GM21423 (cell line): Measurements from ENCODE around the gene EFL1.

Source experiments
- ATAC-seq: cut with Tn5 transposase; IDR thresholded peaks from one replicate; pipeline ENCODE4 v1.9.1; 2021; ENCODE audit warnings: mild to moderate bottlenecking, moderate library complexity; ENCODE audit not compliant: unreplicated experiment

Gene EFL1

DNA sequence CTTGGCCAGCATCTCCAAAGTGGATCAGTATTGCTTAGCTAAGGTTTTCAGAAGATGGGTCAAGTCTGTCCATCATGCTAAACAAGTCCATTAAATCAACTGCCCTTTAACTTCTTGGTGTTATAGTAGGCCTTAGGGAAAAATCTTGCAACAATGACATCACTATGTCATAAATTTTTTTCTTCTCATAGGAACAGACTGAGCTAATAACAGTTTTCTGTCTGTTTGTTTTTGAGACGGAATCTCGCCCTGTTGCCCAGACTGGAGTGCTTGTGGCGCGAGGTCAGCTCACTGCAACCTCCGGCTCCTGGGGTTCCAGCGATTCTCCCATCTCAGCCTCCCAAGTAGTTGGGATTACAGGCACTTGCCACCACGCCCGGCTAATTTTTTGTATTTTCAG is 94.2 kb downstream of the EFL1 start:
- ATAC-seq, result no peak

DNA sequence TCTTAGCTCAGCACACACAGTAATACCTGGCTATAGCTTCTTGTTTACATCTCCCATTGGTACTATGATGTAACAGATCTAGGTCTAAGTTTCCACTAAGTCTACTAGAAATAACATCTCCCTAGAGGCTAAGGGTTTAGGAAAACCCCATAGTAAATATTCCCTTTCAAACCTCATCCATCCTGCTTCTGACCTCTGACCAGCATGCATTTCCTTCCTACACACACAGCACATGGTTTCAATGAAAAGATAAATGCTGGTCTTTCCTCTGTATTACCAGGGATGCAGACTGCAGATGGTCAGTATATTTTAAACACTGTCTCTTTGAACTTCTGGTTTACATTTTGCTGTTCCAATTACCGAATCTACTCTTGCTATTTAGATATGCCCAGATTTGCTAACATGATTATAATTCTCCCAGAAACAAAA is 96.6 kb downstream of the EFL1 start:
- ATAC-seq, result no peak

DNA sequence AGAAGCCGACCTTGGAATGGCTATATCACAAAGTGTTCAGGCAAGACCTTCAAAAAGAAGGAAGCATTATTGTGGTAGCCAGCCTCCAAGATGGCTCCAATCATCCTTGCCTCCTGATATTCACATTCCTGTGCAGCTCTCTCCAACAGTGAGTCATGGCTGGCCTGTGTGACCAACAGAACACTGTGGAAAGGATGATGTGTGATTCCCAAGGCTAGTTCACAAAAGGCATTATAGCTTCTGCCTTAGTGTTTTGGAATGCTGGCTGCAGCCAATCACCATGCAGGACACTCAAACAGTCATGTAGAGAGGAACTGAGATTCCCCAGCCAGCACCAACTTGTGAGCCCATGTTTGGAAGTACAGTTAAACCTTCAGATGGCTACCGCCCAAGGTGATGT is 102.6 kb downstream of the EFL1 start:
- no peak for ATAC-seq

DNA sequence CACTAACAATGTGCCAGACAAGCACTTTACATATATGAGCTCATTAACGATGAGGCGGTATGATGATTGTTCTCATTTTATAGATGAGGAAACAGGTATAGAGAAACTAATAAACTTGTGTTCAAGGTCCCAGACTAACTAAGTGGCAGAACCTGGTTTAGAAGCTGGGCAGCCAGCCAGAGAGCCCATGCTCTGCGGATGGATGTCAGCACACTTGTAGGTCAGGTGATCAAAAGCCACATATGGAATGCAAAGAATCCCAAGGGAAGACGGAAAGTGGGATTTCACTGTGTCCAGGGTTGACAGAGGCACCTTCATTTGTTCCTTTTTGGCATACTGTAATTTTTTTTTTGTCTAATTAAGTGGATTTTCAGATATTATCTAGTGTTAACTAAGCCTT is 103.7 kb downstream of the EFL1 start:
- no peak for ATAC-seq

DNA sequence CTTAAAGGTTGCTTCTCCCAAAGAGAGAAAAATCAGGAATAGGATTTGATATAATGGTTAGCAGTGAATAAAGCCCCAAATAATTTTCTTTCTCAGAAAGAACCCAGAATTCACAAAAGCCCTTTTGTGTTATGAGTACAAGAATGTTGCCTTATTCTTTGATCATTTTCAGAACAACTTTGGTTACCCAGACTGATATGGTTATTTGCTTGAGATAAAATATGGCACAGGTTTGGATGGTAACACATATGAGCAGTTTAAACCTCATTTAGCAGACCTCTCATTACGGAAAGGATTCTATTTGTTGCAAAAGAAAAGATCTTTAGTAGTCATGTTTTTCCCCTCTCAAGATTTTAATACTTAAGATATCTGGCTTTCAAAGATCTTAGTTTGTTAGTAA is 111.9 kb downstream of the EFL1 start:
- no peak for ATAC-seq

DNA sequence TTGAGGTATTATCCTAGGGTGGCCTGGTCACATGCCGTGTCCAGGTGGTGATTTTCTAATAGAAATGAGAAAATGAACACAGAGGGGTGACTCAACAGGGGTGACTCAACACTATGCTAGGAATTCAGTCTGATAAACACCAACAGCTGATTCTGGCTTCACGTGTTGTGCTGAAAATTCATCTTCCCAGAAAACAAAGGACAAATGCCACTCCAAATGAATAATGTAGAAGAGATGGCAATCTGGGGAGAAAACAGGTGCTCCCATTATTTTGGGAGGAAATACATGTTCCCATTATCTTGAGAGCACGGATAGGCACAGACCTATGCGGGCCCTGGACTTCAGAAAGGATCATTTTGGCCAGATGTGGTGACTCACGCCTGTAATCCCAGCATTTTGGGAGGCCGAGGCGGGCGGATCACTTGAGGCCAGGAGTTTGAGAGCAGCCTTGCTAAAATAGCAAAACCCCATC is 115.5 kb downstream of the EFL1 start:
- ATAC-seq, result no peak

DNA sequence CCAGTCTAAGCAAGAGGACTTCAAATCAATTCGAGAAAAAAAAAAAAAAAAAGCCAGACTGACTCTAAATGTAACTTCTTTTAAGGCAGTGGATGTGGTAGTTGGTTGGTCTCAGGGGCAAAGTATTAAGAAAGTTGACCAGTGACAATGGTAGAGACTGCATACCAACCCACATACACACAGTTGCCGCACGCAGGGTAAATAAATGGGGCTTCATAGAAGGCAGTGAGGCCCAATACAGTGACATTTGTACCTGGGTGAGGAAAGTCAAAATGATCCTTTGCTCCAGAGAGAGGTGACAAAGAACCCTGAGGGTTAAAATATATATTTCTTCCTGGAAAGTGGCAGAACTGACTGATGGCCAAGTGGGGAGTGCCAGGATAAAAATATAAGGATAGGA is 116.0 kb downstream of the EFL1 start:
- ATAC-seq, result no peak

DNA sequence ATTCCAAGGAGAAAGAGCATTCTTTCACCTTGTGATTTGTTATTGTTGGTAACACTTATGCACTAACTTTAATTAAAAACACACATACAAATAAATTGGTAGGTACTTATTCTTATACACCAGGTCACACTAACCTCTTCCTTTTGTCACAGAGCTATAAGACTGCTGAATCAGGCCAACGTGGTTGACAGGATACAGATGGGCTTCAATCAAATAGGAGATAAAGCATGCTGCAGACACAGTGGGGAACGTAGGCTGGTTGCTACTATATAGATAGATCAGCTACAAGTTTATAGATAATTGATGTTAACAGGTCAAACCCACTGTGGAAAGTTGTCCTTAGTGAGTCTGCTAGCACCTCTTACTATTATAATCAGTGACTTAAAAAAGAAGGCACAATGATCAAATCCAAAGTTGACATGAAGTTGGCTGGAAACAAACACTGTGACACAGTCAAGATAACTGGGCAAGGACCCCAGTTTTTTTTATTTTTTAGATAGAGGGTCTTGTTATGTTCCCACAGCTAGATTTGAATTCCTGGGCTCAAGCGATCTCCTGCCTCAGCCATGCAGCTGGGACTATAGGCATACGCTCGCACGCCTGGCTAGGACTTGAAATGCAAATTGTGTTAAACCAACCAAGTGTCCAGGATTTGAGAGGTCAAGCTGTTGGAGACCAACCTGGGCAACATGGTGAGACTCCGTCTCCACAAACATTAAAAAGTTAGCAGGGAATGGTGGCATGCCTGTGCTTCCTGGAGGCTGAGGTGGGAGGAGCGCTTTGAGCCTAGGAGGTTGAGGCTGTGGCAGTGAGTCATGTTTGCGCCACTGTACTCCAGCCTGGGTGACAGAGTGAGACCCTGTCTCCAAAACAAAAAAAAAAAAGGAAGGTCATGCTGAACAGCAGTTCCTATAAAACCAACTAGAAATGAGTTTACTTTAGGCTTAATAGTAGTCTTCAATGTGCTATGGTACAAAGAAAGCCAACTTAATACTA is 118.8 kb downstream of the EFL1 start:
- ATAC-seq, result no peak

DNA sequence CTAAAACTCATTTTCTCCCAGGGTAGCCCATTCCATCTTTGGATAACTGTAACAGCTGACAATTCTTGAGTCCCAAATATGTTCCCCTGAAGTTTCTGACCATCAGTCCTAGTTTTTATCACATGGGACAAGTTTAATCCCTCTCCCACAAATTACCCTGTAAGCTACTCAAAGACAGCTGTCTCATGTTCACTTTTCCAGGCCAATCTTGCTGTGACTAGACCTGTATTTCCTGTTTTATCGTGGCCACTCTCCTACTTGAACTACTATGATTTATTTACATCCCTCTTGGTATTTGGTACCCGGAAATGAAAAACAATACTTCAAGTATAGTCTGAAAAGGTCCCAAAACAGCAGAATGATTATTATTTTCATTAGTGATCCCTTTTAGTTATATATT is 121.6 kb downstream of the EFL1 start:
- no peak for ATAC-seq

DNA sequence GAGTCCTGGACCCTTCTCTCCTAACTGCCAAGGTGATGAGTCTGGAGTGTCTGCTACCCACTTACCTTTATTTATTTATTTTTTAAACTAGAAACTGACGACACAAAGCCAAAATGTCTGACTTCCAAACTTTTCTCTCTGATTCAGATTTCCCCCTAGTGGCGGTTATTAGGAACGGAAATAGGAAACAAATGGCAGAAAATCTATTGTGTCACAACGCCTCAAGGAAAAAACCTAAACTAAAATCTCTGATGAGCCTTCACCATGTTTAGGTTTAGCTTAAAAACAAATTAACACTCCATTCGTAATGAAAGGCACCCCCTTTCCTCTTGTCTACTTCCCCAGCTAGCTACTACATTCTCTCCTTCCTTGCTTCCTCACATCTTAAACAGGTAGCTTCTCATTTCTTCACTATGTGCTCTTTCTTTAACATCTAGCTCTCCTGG is 122.7 kb downstream of the EFL1 start:
- ATAC-seq, result no peak

DNA sequence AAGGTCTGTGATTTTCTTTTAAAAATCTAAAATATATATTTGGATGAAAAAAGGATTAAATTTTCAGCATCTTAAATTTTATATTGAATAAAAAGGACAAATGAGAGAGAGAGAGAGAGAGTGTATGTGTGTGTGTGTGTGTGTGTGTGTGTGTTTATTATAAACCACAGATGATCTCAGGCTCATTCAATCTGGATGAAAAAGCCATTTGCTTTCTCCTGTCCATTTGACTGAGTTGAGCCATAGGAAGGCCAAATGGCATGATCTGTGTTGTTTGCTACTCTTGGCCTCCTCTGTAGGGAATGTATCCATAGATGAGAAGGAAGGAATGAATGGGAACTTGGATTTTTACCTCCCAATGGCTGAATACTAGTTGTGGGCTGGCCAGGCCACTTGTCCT is 124.2 kb downstream of the EFL1 start:
- no peak for ATAC-seq

DNA sequence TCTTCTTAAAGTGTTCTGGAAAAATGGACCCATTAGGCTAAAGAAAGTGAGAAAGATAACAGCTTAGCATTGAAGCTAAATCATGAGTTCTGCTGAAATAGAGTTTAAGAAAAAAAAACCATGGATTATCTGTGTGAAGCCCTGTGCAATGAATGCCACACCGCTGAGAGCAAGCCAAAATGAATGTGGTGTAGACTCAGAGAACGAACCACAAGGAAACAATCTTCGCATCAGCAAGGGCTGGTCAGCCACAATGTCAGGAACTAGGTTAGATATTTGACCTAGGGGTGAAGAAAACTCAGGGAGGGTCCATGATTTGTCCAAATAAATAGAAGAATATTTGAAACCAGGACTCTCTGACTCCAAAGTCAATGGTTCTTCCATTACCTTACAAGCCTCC is 125.3 kb downstream of the EFL1 start:
- ATAC-seq, result no peak

DNA sequence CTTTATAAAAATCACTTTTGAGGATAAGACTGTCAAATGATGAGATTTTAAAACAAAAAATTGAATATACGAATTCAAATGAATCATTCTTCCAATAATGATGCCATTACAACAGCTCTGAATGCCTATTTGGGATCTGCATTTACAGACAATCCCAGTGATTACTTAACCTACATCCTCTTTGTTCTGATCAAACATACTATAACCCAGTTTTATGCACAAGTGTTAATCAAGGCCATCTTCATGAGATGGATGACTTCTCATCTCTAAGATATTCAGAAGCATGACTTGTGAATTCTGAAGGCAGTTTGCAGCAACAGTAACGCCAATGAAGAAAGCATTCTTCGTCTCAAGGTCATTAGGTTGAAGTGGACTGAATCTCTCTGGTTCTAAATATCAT is 126.4 kb downstream of the EFL1 start:
- ATAC-seq, result no peak

DNA sequence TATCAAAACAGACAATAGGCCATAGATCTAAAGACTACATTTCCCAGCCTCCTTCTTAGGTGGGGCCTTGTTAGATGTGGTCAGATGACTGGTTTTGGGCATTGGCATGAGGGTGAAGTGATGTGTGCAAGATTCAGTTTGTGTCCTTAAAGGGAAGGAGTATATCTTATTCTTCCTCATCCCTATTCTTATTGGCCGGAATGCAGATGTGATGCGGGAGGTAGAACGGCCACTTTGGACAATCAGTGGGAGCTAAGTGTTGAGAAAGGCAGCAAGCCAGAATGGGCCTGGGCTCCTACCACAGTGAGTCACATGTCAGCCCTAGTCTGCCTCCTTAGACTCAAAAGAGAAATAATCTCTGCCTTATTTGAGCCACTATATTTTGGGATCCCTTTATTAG is 126.9 kb downstream of the EFL1 start:
- ATAC-seq, result no peak

DNA sequence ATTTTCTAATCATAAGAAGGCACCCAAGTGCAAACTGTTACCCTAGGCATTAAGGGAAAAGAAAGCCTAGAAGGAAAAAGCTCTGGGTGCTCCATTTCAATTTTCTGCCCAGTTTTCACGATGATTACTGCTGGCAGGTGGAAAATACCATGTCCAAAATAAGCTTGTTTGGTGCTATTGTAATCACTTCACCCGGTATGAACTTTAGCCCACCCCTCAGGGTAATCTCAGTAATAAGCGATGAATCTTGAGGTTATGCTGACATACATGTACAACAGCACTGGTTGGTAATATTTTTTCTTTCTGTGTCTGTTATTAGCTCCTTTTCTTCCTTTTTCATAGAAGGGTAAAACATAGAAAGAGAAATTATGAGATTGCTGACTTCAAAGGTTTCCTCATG is 128.1 kb downstream of the EFL1 start:
- ATAC-seq, result no peak

DNA sequence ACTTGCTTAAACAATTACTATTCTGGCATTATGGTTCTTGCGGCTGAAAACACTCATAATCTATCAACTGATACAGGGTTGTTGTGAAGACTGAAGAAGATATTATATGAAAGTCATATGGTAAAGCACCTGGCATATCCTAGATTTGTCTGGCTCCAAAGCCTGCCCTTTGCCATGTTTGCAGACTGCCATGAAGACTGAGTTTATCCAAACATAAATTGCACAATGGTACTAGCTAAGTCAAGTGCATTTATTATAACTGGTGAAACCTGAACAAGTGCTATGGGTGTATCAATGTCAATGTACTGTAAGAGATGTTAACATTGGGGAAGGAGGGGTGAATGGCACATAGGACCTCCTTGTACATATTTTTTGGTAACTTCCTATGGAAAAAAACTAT is 129.3 kb downstream of the EFL1 start:
- ATAC-seq, result no peak

DNA sequence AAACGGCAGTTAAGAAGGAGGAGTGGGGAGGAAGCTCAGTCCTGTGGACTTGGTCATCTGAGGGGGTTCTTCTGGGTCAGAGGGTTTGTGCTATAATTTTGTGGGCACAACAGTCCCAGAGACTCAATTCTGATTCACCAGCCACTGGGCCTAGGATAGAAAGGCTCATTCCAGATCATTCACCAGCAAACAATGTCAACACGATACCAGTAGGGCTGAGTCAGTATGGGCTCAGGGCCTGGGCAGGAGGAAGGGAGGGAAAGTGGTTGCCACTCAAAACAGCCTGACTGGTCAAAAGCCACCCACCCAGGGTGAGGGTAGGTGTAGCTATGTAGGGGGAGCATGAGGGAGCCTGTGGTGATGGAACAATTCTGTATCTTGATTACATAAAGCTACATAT is 129.8 kb downstream of the EFL1 start:
- no peak for ATAC-seq

DNA sequence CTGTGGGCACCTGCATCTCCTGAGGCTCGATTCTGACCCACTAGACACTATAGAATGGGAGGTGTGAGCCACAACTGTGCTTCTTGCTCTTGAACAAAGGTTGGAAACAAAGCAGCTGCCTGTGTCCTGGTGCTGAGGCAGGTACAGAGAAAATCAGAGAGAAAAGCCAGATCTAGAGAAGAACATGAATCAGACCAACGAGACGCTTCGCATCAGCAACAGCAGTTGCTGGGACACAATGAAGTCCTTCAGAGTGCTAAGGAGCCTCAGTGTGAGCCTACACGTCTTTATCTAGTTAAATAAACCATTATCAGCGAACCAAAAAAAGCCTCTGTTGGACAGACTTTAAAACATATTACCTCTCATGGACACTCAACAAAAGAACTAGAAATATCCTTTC is 130.4 kb downstream of the EFL1 start:
- no peak for ATAC-seq

DNA sequence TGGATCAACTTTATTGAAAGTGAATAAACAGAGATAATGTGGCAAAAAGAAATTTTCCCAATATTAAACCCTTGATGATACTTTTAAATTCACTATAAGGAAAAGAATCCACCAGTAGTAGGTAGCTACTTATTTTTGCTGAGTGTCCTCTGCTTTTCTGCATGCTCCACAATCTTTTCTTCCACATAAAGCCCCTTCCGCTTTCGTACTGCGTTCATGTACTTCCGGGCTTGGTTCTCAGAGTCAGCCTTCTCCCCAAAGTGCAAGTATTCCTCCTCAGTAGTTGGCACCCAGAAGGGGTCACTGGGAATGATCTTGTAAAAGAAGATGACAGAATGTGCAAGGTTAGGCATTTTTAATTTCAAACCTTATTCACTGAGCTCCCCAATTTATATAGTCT is 132.3 kb downstream of the EFL1 start:
- ATAC-seq, result no peak

DNA sequence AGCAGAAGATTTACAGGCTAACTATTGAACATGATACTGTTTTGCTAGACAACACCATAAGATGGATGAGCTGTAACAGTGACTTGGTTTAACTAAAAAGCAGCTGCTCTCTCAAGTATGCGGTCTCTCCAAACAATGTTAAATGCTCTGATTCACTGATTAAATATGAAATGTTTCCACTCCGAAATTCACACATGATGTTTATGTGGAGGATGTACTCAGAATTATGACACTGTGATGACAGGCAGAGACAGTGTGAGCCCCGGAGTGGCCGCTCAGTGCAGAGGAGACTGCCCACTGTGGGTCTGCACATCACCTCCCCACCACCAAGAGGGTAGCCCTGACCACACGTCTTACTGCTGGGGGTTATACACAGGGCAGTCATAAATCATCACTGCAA is 132.8 kb downstream of the EFL1 start:
- ATAC-seq, result no peak

DNA sequence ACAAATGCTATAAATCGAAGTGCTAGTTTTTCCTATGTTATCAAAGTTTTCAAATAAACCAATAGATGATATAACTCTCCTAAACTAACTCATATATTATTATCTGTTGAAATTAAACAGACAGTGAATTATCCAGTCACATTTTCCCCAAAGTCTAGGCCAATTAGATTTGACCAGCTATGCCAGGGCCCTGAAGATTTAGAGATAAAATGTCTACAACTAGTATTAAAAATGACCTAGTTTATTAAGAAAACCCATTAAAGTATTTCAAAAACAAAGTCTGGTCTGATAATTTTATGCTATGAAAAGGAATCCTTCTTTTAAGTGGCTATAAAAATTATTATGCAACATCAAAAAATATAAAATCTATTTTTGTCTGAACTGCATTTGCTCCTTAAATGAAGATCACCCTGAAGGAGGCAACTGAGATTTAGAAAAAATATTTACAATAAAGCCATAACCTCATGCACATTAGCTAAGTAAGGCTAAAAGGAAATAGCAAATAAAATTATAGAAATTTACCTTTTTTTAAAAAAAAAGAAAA is 133.3 kb downstream of the EFL1 start:
- ATAC-seq, result no peak

DNA sequence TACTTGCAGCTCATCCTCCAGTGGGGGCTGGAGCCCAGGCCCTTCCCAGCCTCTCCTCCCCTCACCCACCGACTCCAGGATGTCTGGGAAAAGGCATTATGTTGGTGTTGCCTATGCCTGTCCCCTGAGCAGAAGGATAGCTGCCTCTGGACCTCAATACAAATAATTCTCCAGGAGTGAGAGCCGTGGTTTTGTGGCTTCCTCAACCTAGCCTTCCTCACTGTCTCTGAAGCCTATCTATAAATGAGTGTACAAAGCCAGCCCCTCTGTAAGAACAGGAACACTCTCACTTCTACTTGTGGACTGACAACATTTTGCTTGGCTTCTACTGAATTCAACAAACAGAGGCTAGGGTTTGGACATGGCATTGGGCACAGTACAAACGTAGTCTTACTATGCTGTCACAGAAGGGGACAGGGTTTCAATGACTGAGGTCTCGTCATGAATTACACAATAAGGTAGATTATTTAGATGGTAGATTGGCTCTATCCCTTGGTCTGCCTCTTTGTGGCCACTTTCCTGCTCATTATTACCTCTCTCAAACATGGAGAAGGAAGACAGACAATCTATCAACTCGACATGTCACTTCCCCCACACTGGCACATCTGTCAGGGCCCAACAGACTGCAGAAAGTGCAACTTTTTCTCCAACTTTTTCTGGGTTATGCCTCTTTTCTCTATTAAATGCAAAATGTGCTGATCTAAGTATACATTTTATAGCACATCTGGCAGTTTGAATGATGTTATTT is 134.0 kb downstream of the EFL1 start:
- ATAC-seq, result peak; percentile 72
